NCI-H2227 (cell line): ENCODE results near the gene DNAJC11.

Experiments
- DNase-seq: peaks from one replicate; lab custom pipeline; 2025; ENCODE audit not compliant: unreplicated experiment; lab: John Stamatoyannopoulos, UW

Gene DNAJC11

GRCh38 chr1:6625584-6626149 is 75.9 kb downstream of the DNAJC11 start:
- peak; percentile 47 for DNase-seq

DNA sequence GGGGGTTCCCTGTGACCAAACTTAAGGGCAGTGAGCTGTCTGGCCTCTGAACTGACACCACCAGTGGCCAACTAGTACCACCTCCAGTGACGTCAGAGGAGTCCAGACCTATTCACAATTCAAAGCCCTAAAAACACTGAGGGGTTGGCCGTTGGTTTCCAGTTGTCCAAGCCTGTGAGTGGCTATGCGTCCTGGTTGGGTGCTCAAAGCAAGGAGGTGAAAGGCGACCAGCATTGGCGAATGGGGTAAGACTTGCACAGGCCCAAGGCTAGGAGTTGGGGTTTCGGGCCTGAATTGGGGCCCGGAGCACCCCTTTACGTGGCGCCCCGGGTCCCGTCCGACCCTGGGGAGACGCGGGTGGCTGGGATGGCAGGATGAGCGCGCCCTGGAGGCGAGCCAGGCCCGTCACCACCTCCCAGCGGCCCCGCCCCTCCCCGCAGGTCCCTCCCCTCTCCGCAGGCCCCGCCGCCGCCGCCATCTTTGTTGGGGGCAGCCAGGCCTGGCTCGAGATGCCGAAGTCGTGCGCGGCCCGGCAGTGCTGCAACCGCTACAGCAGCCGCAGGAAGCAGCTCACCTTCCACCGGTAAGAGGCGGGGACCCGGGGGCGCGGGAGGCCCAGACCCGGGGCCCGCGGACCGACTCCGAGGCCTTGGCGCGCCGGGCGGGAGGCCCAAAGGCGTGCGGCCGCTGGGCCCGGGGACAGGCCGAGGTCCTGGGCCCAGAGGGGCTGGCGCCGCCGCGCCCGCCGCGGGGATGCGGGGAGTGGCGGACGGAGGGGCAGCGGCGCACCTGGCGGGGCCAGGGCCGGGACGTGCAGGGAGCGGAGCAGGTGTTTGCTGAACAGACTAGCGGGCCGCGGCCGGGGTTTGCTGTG is 76.7 kb downstream of the DNAJC11 start, which contains the start of gene THAP3:
Gene THAP3, plus strand, starts transcription at position 159 of the 874 bp plus-strand sequence. Its CDS starts 351 bp downstream, at position 510.
- DNase-seq = peak; percentile 91

- no peak for DNase-seq
Observed at GRCh38 chr1:6623269-6623965, 78.2 kb downstream of the DNAJC11 start.

DNA sequence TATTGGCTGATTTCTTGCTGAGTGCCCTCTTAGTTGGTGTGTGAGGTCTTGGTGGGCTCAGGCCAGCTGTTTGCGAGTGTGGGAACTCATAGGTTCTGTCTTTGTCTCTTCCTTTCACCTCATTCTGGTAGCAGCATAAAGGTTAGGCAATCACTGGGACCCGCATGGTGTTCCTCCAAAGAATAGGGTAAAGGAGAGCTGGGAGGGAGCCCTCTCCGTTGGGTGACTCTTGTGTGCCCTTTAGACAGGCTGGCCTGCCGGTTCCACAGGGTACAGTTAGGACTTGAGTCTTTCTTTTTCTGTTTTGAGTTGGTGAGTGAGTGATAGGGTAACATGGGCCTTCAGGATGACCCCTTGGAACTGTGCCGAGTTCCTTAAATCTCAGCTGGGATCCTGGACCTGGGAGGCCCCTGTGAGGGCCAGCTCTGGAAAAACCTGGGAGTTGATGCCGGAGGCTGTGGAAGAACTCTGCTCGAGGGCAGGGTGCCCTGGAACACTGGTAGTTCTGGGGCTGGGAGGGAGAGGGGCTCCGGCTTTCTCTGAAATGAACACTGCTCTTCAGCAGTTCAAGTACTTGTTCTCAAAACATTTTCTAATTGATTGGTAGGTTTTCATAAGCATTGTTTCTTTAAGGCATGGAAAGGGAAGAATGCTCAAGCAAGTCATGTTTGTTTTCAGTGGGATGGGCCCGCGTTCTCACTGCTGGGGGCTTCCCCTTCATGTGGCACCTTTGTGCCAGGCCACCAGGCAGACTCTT is 79.0 kb downstream of the DNAJC11 start:
- DNase-seq = no peak

GRCh38 chr1:6621429-6622391 is 79.9 kb downstream of the DNAJC11 start:
- no peak for DNase-seq

DNA sequence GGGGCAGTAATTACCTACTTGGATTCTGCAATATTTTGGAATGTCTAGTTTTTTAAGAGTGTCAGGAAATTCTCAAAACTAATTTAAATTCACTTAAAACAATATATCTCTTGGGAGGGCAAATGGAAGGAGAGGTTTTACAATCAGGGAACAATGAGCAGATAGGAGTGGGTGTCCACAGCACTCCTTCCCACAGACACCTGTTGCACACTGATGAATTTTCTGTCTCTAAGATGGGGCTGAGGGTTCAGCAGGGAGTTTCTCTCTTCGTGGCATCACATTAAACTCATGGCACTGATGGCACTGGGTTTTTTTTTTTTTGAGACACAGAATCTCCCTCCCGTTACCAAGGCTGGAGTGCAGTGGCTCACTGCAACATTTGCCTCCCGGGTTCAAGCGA is 82.6 kb downstream of the DNAJC11 start:
- DNase-seq = no peak

DNA sequence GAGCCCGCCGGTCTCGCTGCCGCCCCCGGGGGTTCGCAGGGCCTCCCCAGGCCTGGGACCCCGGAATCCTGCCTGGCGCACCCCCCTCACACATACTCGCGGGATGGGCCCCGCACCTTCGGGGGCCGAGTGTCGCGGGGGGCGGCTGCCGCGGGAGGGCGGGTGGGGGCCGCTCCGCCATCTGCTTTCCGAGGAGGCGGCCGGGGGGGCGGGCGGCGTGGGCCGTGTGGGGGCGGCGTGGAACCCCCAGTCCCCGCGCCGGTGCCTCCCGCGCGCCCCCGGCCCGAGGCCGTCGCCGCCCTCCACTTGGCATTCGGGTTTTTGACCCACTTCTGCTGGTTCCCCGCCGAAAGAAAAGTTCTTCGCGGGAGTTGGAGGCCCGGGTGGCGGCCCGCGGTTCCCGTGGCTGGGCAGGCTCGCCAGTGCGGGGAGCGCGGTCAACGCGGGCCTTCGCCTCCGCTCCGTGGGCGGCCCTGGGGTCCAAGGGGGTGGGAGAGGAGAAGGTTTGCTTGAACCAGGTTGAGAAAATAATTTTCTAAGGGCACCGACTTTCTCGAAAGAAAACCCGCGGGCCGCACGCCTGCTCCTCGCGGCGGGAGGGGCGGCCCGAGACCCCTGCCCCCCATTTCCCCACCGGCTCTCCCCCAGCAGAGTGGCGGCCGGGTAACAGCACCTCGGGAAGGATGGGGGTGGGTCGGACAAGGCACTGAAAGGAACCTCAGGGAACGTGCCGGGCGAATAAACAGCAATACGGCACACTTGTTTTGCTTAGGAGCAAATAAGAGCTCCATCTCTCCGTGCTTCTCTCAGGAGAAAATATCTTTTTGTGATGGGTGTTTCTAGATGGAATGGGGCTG is 86.5 kb downstream of the DNAJC11 start:
- no peak for DNase-seq

DNA sequence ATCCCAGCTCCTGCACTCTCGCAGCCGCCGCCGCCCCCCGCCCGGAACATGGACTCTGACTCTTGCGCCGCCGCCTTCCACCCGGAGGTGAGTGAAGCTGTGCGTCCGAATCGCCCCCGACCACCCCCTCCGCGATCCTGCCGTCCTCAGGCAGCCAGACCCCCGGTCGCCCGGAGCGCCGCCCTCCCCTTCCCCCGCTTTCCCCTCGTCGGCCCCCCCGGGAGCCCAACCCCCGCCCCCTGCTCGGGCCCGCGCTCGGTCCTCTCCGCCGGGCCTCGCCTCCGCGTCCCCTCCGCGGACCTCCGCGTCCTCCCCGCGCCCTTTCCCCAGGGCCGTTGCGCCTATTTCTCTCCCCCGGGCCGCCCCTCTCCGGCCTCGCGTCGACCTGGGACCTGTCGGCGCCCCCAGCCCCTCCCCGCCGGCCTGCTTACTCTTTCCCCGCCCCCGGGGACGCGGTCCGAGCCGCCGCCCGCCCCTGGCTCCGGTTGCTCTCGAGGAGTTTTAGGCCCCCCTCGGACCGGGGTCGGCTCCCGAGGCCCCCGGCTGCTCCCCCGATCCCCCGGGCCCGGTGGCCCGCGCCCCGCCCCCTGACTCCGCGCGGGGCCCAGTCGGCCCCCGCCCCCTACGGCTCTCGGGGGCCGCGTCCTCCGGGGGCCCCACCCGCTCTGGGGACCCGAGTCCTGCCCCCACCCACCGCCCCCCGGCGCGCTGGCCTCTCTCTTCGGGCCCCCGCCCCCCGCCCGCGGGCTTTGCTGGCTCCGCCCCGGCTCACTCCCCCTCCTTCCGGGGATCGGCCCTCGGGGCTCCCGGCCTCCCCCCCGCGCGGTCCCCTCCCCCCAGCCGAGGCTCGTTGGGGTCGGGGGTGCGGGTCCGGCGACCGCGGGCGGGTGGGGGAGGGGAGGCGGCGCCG is 87.3 kb downstream of the DNAJC11 start:
- DNase-seq = peak; percentile 70

DNA sequence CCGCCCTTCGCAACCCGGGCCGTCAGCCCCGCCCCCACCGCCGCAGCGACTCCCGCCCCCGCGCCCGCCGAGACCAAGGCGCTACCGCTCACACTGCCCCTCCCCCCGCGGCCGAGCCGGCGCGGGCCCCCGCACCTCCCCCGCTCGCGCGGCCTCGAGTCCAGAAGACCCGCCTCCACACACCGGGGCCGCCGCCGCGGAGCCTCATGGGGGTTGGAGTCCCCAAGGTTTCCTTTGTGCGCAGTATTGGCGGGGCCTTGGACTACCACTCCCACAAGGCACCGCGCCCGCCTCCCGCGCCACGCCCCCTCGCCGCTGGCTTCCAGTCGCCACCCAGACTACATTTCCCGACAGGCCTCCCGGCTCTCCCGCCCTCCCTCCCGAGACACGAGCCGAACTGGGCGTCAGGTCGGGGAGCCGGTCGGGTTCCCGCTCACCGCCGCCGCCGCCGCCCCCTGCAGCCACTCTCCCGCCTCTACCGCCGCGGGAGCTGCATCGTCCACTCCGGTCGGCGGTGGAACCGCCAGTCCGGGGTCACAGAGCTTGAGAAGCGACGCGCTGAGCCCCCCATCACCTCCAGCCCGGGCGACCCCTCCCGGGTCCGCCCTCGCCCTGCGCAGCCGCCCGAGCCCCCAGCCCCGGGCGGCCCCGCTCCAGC is 88.1 kb downstream of the DNAJC11 start, which contains the start of gene PHF13:
Gene PHF13, plus strand, starts transcription at position 371 of the 658 bp plus-strand sequence. CDS start 336 bp downstream, outside the sequence.
- DNase-seq = peak; percentile 99

DNA sequence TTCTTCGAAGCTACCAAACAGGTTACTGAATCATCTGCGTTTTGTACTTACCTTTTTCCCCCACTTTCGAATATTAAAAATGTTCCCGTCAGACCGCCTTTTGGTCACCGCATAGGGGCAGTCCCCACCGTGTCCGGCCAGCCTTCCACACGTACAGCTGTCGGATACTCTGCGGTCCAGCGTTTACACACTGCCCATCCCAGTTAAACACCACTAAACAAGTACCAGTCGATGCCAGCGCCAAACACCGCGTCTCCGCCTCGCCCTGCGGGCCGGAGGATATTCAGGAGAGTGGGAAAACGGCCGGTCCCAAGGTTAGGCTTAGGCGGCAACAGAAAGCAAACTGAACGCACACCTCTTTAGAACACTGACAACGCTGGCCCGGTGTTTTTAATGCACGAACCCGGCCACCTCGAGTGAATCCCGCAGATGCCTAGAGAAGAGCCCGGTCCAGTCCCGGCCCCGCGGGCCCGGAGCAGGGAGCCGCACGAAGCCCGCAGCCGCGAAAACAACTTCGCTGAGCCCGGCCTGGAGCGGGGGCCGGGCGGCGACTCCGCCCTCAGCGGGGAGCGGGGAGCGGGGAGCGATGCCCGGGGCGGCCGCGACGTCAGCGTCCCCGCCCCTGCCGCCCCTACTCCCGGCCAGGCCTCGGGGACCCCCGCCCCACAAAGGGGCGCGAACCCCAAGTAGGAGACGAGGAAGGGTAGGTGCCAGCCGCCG is 88.8 kb downstream of the DNAJC11 start:
- DNase-seq = peak; percentile 84

GRCh38 chr1:6603915-6604558 is 97.6 kb downstream of the DNAJC11 start:
- DNase-seq = peak; percentile 46

- DNase-seq = peak; percentile 53
Observed at GRCh38 chr1:6603238-6603914, 98.2 kb downstream of the DNAJC11 start.

GRCh38 chr1:6602669-6603237 is 98.9 kb downstream of the DNAJC11 start, which contains the start of gene KLHL21:
Gene KLHL21, minus strand, starts transcription at chr1:6602869. Its CDS starts 52 bp downstream, at chr1:6602817.
- peak; percentile 88 for DNase-seq

- peak; percentile 61 for DNase-seq
Observed at GRCh38 chr1:6601923-6602668, 99.5 kb downstream of the DNAJC11 start.
